Keratinocyte (primary cell): ENCODE measurements around the gene TPBGL. TPM values are rescaled to one million over a fixed set of nuclear protein-coding genes. Genes with fewer than 3 reads are reported as not detected.

Source experiments
- DNase-seq: peaks from one replicate; pipeline ENCODE4 v3.0.0-alpha.2; 2011; ENCODE audit warnings: low read depth, missing footprints, low spot score
- FAIRE-seq: peaks from 2 replicates; lab custom pipeline; 2011; peaks lifted over from hg19 to GRCh38; lab: Jason Lieb, UNC
- H2AFZ ChIP-seq: 2 replicates; pipeline ENCODE4 v1.6.0; 2012; ENCODE audit warnings: low read length, control low read depth, inconsistent platforms; ENCODE audit not compliant: control insufficient read depth
- H3K27ac ChIP-seq: 2 replicates; pipeline ENCODE4 v1.5.1; 2011; ENCODE audit warnings: low read length; ENCODE audit not compliant: control insufficient read depth, insufficient read depth
- H3K27me3 ChIP-seq: 3 replicates; pipeline ENCODE4 v1.6.0; 2011; ENCODE audit warnings: low read length; ENCODE audit not compliant: control insufficient read depth, insufficient read depth; ENCODE audit errors: extremely low read depth
- H3K36me3 ChIP-seq, 2 experiments: 2 replicates in 1 of 2; 3 replicates in 1 of 2; pipeline ENCODE4 v1.5.1; 2011; ENCODE audit warnings: low read length in 2 of 2, mild to moderate bottlenecking in 1 of 2; ENCODE audit not compliant: control insufficient read depth in 2 of 2, insufficient read depth in 2 of 2; ENCODE audit errors: extremely low read depth in 1 of 2
- H3K4me1 ChIP-seq: 3 replicates; pipeline ENCODE4 v1.5.1; 2011; ENCODE audit warnings: low read length; ENCODE audit not compliant: control insufficient read depth, insufficient read depth; ENCODE audit errors: extremely low read depth
- H3K4me2 ChIP-seq: 3 replicates; pipeline ENCODE4 v1.6.0; 2011; ENCODE audit warnings: low read depth, low read length; ENCODE audit not compliant: control insufficient read depth, insufficient read depth; ENCODE audit errors: extremely low read depth
- H3K4me3 ChIP-seq, 3 experiments: fragments of 200-600 bp in 1 of 3; sonication (generic) in 1 of 3; 2 replicates in 2 of 3; 3 replicates in 1 of 3; pipeline ENCODE4 v1.5.1; 2011 to 2016; ENCODE audit warnings: low read length in 3 of 3, mild to moderate bottlenecking in 3 of 3, control low read depth in 2 of 3, inconsistent platforms in 1 of 3, low read depth in 1 of 3, mixed read lengths in 1 of 3, mixed run types in 1 of 3, moderate library complexity in 1 of 3; ENCODE audit not compliant: control insufficient read depth in 2 of 3, insufficient read depth in 2 of 3; ENCODE audit errors: extremely low read depth in 1 of 3
- H3K79me2 ChIP-seq: 2 replicates; pipeline ENCODE4 v1.6.0; 2012; ENCODE audit warnings: low read length; ENCODE audit not compliant: control insufficient read depth, insufficient read depth
- H3K9ac ChIP-seq: 3 replicates; pipeline ENCODE4 v1.6.0; 2011; ENCODE audit warnings: low read length; ENCODE audit not compliant: control insufficient read depth, insufficient read depth; ENCODE audit errors: extremely low read depth
- H3K9me1 ChIP-seq: 3 replicates; pipeline ENCODE4 v1.6.0; 2011; ENCODE audit warnings: low read length; ENCODE audit not compliant: control insufficient read depth, insufficient read depth; ENCODE audit errors: extremely low read depth
- H3K9me3 ChIP-seq: 2 replicates; pipeline ENCODE4 v1.5.1; 2012; ENCODE audit warnings: low read depth, low read length; ENCODE audit not compliant: control insufficient read depth
- H4K20me1 ChIP-seq: 3 replicates; pipeline ENCODE4 v1.6.0; 2011; ENCODE audit warnings: low read length; ENCODE audit not compliant: control insufficient read depth, insufficient read depth; ENCODE audit errors: extremely low read depth
- CTCF ChIP-seq, 3 experiments: IDR thresholded peaks in 1 of 3; conservative IDR thresholded peaks in 1 of 3; optimal IDR thresholded peaks in 1 of 3; 2 replicates in 2 of 3; 3 replicates in 1 of 3; pipeline versions ENCODE3 to v1.5.1; 2011; ENCODE audit warnings: low read length in 3 of 3, mild to moderate bottlenecking in 3 of 3, moderate library complexity in 2 of 3, control low read depth in 1 of 3, inconsistent platforms in 1 of 3; ENCODE audit not compliant: insufficient read depth in 2 of 3; ENCODE audit errors: extremely low read depth in 1 of 3
- EZH2 ChIP-seq: IDR thresholded peaks from one replicate; pipeline ENCODE4 v1.6.1; 2012; ENCODE audit warnings: inconsistent platforms, mild to moderate bottlenecking, low read length, moderate library complexity
- dilution Hi-C: fragments of 300-500 bp; cut with MboI; formaldehyde crosslinking; loops from one replicate; pipeline ENCODE4 v1.7.0; 2020; ENCODE audit warnings: low sequenced_read_pairs; ENCODE audit not compliant: extremely low pct_ligation_motif_present
- polyA plus RNA-seq, 5 experiments: library from polyadenylated mRNA; depleted of rRNA in 3 of 5; stranded (reverse) in 3 of 5; stranded (forward) in 1 of 5; unstranded in 1 of 5; fragments of >200 nt; gene quantifications; 1 replicate in 1 of 5; 2 replicates in 3 of 5; 3 replicates in 1 of 5; pipeline versions ENCODE4 v1.2.1 to v1.2.3, GENCODE V29; 2011 to 2012; ENCODE audit warnings: missing spikeins in 2 of 5, low read depth in 1 of 5, low replicate concordance in 1 of 5

TPBGL gene
- polyA plus RNA-seq, 1 donor (not counting 4 experiments of a cell fraction or from before 2014, with no cell fraction given), result not detected

GRCh38 chr11:75287579-75287978 lies 47.0 kb downstream of the TPBGL start:
- Histone ChIP-seq H3K36me3 (no peaks in the 10 kb centered on the region), H4K20me1 (no peaks in the 10 kb centered on the region), H3K79me2 (no peaks in the 10 kb centered on the region), H3K9ac (no peak overlapping the region), H3K9me1 (no peaks in the 10 kb centered on the region), H3K4me3 (no peak overlapping the region), H2AFZ (no peak overlapping the region), H3K4me2 (no peak overlapping the region), H3K4me1 (no peaks in the 10 kb centered on the region), H3K27me3 (peaks cover 4% of the 10 kb centered on the region), H3K9me3 (no peaks in the 10 kb centered on the region), H3K27ac (no peak overlapping the region)
- TF ChIP-seq CTCF (optimal IDR thresholded peaks at IDR 0.05 in 1 of 3, IDR thresholded peaks at IDR 0.05 in 1 of 3, conservative IDR thresholded peaks at IDR 0.05 in 1 of 3; ENCODE audit: extremely low read depth in 1 of 3, insufficient read depth in 2 of 3, low read length in 3 of 3) (no peak), EZH2 (no peak)
- no peak for FAIRE-seq
- dilution Hi-C loops, result no loop called here
- no peak for DNase-seq

- no peak overlapping the region for H3K4me3 ChIP-seq
- H4K20me1 ChIP-seq, result no peaks in the 10 kb centered on the region
- no peak overlapping the region for H3K27ac ChIP-seq
- DNase-seq (no peak), FAIRE-seq (no peak)
- H3K9me1 ChIP-seq, result no peaks in the 10 kb centered on the region
- no peaks in the 10 kb centered on the region for H3K4me1 ChIP-seq
- H3K9ac ChIP-seq, result no peak overlapping the region
- no peak overlapping the region for H3K4me2 ChIP-seq
- no peak for TF ChIP-seq CTCF (optimal IDR thresholded peaks at IDR 0.05 in 1 of 3, IDR thresholded peaks at IDR 0.05 in 1 of 3, conservative IDR thresholded peaks at IDR 0.05 in 1 of 3; ENCODE audit: extremely low read depth in 1 of 3, insufficient read depth in 2 of 3, low read length in 3 of 3)
- TF ChIP-seq EZH2, result no peak
- no peak overlapping the region for H2AFZ ChIP-seq
- no peaks in the 10 kb centered on the region for H3K9me3 ChIP-seq
- H3K27me3 ChIP-seq, result peaks cover 4% of the 10 kb centered on the region
- dilution Hi-C loops, result no loop called here
- H3K79me2 ChIP-seq, result no peaks in the 10 kb centered on the region
- H3K36me3 ChIP-seq, result no peaks in the 10 kb centered on the region
Measured at GRCh38 chr11:75289511-75289760, 48.9 kb downstream of the TPBGL start.
